ENCODE results near the gene POLR1G. TPM values are rescaled to one million over a fixed set of nuclear protein-coding genes. Genes with fewer than 3 reads are reported as not detected.

POLR1G gene
- total RNA-seq, 1 donor from 2014 or later, result 4.4 TPM

GRCh38 chr19:45414468-45414867 is 8.0 kb downstream of the POLR1G start:
- no peak for TF ChIP-seq CTCF (IDR thresholded peaks at IDR 0.05; ENCODE audit: unreplicated experiment)
- H3K36me3 Mint-ChIP-seq (ENCODE audit: low read depth, unreplicated experiment), result peaks cover 17% of the 10 kb centered on the region
- H3K27me3 Mint-ChIP-seq (ENCODE audit: unreplicated experiment), result peaks cover 5% of the 10 kb centered on the region
- H3K9me3 Mint-ChIP-seq (ENCODE audit: unreplicated experiment), result no peaks in the 10 kb centered on the region
- no peak for DNase-seq (ENCODE audit: low spot score)
- peak overlapping the region; percentile 19 for H3K4me3 Mint-ChIP-seq (ENCODE audit: unreplicated experiment)
- no peak overlapping the region for H3K27ac Mint-ChIP-seq (ENCODE audit: unreplicated experiment)
- H3K4me1 Mint-ChIP-seq (ENCODE audit: unreplicated experiment), result peaks cover 4% of the 10 kb centered on the region

- peak overlapping the region; percentile 56 for H3K4me3 Mint-ChIP-seq (ENCODE audit: unreplicated experiment)
- no peak overlapping the region for H3K27ac Mint-ChIP-seq (ENCODE audit: unreplicated experiment)
- H3K36me3 Mint-ChIP-seq (ENCODE audit: low read depth, unreplicated experiment), result peaks cover 16% of the 10 kb centered on the region
- no peaks in the 10 kb centered on the region for H3K9me3 Mint-ChIP-seq (ENCODE audit: unreplicated experiment)
- peaks cover 7% of the 10 kb centered on the region for H3K4me1 Mint-ChIP-seq (ENCODE audit: unreplicated experiment)
- DNase-seq (ENCODE audit: low spot score), result no peak
- no peak for TF ChIP-seq CTCF (IDR thresholded peaks at IDR 0.05; ENCODE audit: unreplicated experiment)
- peaks cover 12% of the 10 kb centered on the region for H3K27me3 Mint-ChIP-seq (ENCODE audit: unreplicated experiment)
Measured at GRCh38 chr19:45417151-45417550, 10.7 kb downstream of the POLR1G start.

- peak overlapping the region; percentile 45 for H3K4me3 Mint-ChIP-seq (ENCODE audit: unreplicated experiment)
- H3K9me3 Mint-ChIP-seq (ENCODE audit: unreplicated experiment), result no peaks in the 10 kb centered on the region
- TF ChIP-seq CTCF (IDR thresholded peaks at IDR 0.05; ENCODE audit: unreplicated experiment), result no peak
- peak overlapping the region; percentile 8 for H3K27ac Mint-ChIP-seq (ENCODE audit: unreplicated experiment)
- peaks cover 13% of the 10 kb centered on the region for H3K27me3 Mint-ChIP-seq (ENCODE audit: unreplicated experiment)
- no peak for DNase-seq (ENCODE audit: low spot score)
- peaks cover 15% of the 10 kb centered on the region for H3K4me1 Mint-ChIP-seq (ENCODE audit: unreplicated experiment)
- H3K36me3 Mint-ChIP-seq (ENCODE audit: low read depth, unreplicated experiment), result peaks cover 15% of the 10 kb centered on the region
Measured at GRCh38 chr19:45418802-45419201, 12.4 kb downstream of the POLR1G start.

- Mint-ChIP-seq H3K27ac (ENCODE audit: unreplicated experiment) (peak overlapping the region; percentile 48), H3K4me3 (ENCODE audit: unreplicated experiment) (no peak overlapping the region), H3K27me3 (ENCODE audit: unreplicated experiment) (peaks cover 13% of the 10 kb centered on the region), H3K9me3 (ENCODE audit: unreplicated experiment) (no peaks in the 10 kb centered on the region), H3K4me1 (ENCODE audit: unreplicated experiment) (peaks cover 16% of the 10 kb centered on the region), H3K36me3 (ENCODE audit: low read depth, unreplicated experiment) (peaks cover 9% of the 10 kb centered on the region)
- no peak for DNase-seq (ENCODE audit: low spot score)
- no peak for TF ChIP-seq CTCF (IDR thresholded peaks at IDR 0.05; ENCODE audit: unreplicated experiment)
Measured at GRCh38 chr19:45419396-45419795, 13.0 kb downstream of the POLR1G start.

- peaks cover 6% of the 10 kb centered on the region for H3K36me3 Mint-ChIP-seq (ENCODE audit: low read depth, unreplicated experiment)
- H3K27ac Mint-ChIP-seq (ENCODE audit: unreplicated experiment), result no peak overlapping the region
- H3K9me3 Mint-ChIP-seq (ENCODE audit: unreplicated experiment), result no peaks in the 10 kb centered on the region
Measured at GRCh38 chr19:45419895-45420294, 13.5 kb downstream of the POLR1G start.

More at GRCh38 chr19:45419895-45420294, 13.5 kb downstream of the POLR1G start:
- Mint-ChIP-seq H3K27me3 (ENCODE audit: unreplicated experiment) (peaks cover 13% of the 10 kb centered on the region), H3K4me3 (ENCODE audit: unreplicated experiment) (no peak overlapping the region), H3K4me1 (ENCODE audit: unreplicated experiment) (peaks cover 19% of the 10 kb centered on the region)
- DNase-seq (ENCODE audit: low spot score), result no peak
- no peak for TF ChIP-seq CTCF (IDR thresholded peaks at IDR 0.05; ENCODE audit: unreplicated experiment)

All from endothelial cell (in vitro differentiated cells).